ACC112 (cell line): Measurements from ENCODE around the gene IFI30.

Source experiments
- H2AFZ ChIP-seq: fragments of 200-600 bp; sonication (generic); one replicate; pipeline ENCODE4 v1.6.0; 2017; ENCODE audit warnings: antibody characterized with exemption, low read length; ENCODE audit not compliant: unreplicated experiment
- H3K27ac ChIP-seq: fragments of 200-600 bp; sonication (generic); 2 replicates; pipeline ENCODE4 v1.5.1; 2014; ENCODE audit warnings: low read depth, mild to moderate bottlenecking, antibody characterized with exemption, low read length, moderate library complexity
- H3K27me3 ChIP-seq: fragments of 200-600 bp; sonication (generic); 2 replicates; pipeline ENCODE4 v1.6.1; 2014; ENCODE audit warnings: mild to moderate bottlenecking, antibody characterized with exemption, low read length, moderate library complexity, mixed read lengths; ENCODE audit not compliant: insufficient read depth
- H3K36me3 ChIP-seq: fragments of 200-600 bp; sonication (generic); 2 replicates; pipeline ENCODE4 v1.6.1; 2016; ENCODE audit warnings: mild to moderate bottlenecking, antibody characterized with exemption, low read length, moderate library complexity, mixed read lengths; ENCODE audit not compliant: insufficient read depth
- H3K4me1 ChIP-seq: fragments of 200-600 bp; sonication (generic); one replicate; pipeline ENCODE4 v1.6.1; 2016; ENCODE audit warnings: low read length, mixed read lengths; ENCODE audit not compliant: insufficient read depth, unreplicated experiment, control insufficient read depth
- H3K4me3 ChIP-seq: fragments of 200-600 bp; sonication (generic); 2 replicates; pipeline ENCODE4 v1.5.1; 2014; ENCODE audit warnings: mild to moderate bottlenecking, low read depth, low read length
- H3K79me2 ChIP-seq: fragments of 200-600 bp; sonication (generic); one replicate; pipeline ENCODE4 v1.6.0; 2016; ENCODE audit warnings: low read length; ENCODE audit not compliant: control insufficient read depth, unreplicated experiment, insufficient read depth

The IFI30 gene

GRCh38 chr19:18137657-18138339 lies 35.8 kb upstream of the IFI30 start:
- H2AFZ ChIP-seq = no peak overlapping the region
- no peak overlapping the region for H3K4me3 ChIP-seq
- no peak overlapping the region for H3K27ac ChIP-seq
- no peaks in the 10 kb centered on the region for H3K36me3 ChIP-seq
- no peaks in the 10 kb centered on the region for H3K4me1 ChIP-seq
- H3K79me2 ChIP-seq = no peaks in the 10 kb centered on the region
- H3K27me3 ChIP-seq = no peaks in the 10 kb centered on the region

GRCh38 chr19:18140473-18140872 lies 33.1 kb upstream of the IFI30 start:
- Histone ChIP-seq H3K4me1 (no peaks in the 10 kb centered on the region), H3K27me3 (no peaks in the 10 kb centered on the region), H3K79me2 (no peaks in the 10 kb centered on the region), H3K36me3 (peaks cover 10% of the 10 kb centered on the region; the same call in 1 of the 2 replicates), H2AFZ (no peak overlapping the region), H3K27ac (no peak overlapping the region), H3K4me3 (no peak overlapping the region)

GRCh38 chr19:18141031-18141430 lies 32.6 kb upstream of the IFI30 start:
- Histone ChIP-seq H3K79me2 (no peaks in the 10 kb centered on the region), H3K36me3 (peaks cover 10% of the 10 kb centered on the region; the same call in 1 of the 2 replicates), H3K27me3 (no peaks in the 10 kb centered on the region), H3K27ac (no peak overlapping the region), H3K4me3 (no peak overlapping the region), H3K4me1 (no peaks in the 10 kb centered on the region), H2AFZ (no peak overlapping the region)

- no peak overlapping the region for H3K27ac ChIP-seq
- H2AFZ ChIP-seq = no peak overlapping the region
- H3K4me1 ChIP-seq = no peaks in the 10 kb centered on the region
- H3K36me3 ChIP-seq = peaks cover 10% of the 10 kb centered on the region; the same call in 1 of the 2 replicates
- no peaks in the 10 kb centered on the region for H3K79me2 ChIP-seq
- no peak overlapping the region for H3K4me3 ChIP-seq
- no peaks in the 10 kb centered on the region for H3K27me3 ChIP-seq
Observed at GRCh38 chr19:18143902-18144301, 29.7 kb upstream of the IFI30 start.

GRCh38 chr19:18144361-18144760 lies 29.3 kb upstream of the IFI30 start:
- H3K79me2 ChIP-seq = no peaks in the 10 kb centered on the region
- H3K27me3 ChIP-seq = no peaks in the 10 kb centered on the region
- no peaks in the 10 kb centered on the region for H3K4me1 ChIP-seq
- no peak overlapping the region for H3K27ac ChIP-seq
- H3K36me3 ChIP-seq = peaks cover 10% of the 10 kb centered on the region; the same call in 1 of the 2 replicates
- H2AFZ ChIP-seq = no peak overlapping the region
- no peak overlapping the region for H3K4me3 ChIP-seq

- no peak overlapping the region for H3K27ac ChIP-seq
- H3K36me3 ChIP-seq = peaks cover 10% of the 10 kb centered on the region; the same call in 1 of the 2 replicates
- no peaks in the 10 kb centered on the region for H3K79me2 ChIP-seq
- no peak overlapping the region for H3K4me3 ChIP-seq
- H2AFZ ChIP-seq = no peak overlapping the region
- H3K27me3 ChIP-seq = no peaks in the 10 kb centered on the region
- no peaks in the 10 kb centered on the region for H3K4me1 ChIP-seq
Observed at GRCh38 chr19:18144906-18145305, 28.7 kb upstream of the IFI30 start.

GRCh38 chr19:18145391-18145999 lies 28.1 kb upstream of the IFI30 start:
- Histone ChIP-seq H3K27me3 (no peaks in the 10 kb centered on the region), H3K79me2 (no peaks in the 10 kb centered on the region), H3K36me3 (peaks cover 10% of the 10 kb centered on the region; the same call in 1 of the 2 replicates), H3K27ac (no peak overlapping the region), H3K4me1 (no peaks in the 10 kb centered on the region), H2AFZ (no peak overlapping the region), H3K4me3 (no peak overlapping the region)

- Histone ChIP-seq H3K79me2 (no peaks in the 10 kb centered on the region), H3K36me3 (peaks cover 10% of the 10 kb centered on the region; the same call in 1 of the 2 replicates), H3K27me3 (no peaks in the 10 kb centered on the region), H3K4me1 (no peaks in the 10 kb centered on the region), H3K4me3 (no peak overlapping the region), H3K27ac (no peak overlapping the region), H2AFZ (no peak overlapping the region)
Observed at GRCh38 chr19:18147396-18147795, 26.2 kb upstream of the IFI30 start.

GRCh38 chr19:18149596-18149975 lies 24.0 kb upstream of the IFI30 start:
- Histone ChIP-seq H3K27ac (no peak overlapping the region), H2AFZ (no peak overlapping the region), H3K4me3 (no peak overlapping the region), H3K27me3 (no peaks in the 10 kb centered on the region), H3K4me1 (no peaks in the 10 kb centered on the region), H3K36me3 (peaks cover 6% of the 10 kb centered on the region; the same call in 1 of the 2 replicates), H3K79me2 (peaks cover 6% of the 10 kb centered on the region)

GRCh38 chr19:18150776-18151624 lies 22.6 kb upstream of the IFI30 start:
- Histone ChIP-seq H3K79me2 (peaks cover 9% of the 10 kb centered on the region), H3K4me3 (no peak overlapping the region), H3K36me3 (no peaks in the 10 kb centered on the region), H2AFZ (no peak overlapping the region), H3K27ac (no peak overlapping the region), H3K27me3 (no peaks in the 10 kb centered on the region), H3K4me1 (no peaks in the 10 kb centered on the region)
